HCT116 (cell line): ENCODE data around the gene CHD1. TPM values are rescaled to one million over a fixed set of nuclear protein-coding genes. Genes with fewer than 3 reads are reported as not detected.

Source experiments
- ATAC-seq: fragments of 200-7000 bp; cut with Tn5 transposase; 2 replicates; pipeline ENCODE4 v1.9.1; 2020; ENCODE audit warnings: mild to moderate bottlenecking, moderate library complexity
- BruUV-seq: library from RNA; stranded (reverse); fragments of 400-500 nt; replicated peaks from 2 replicates; lab custom pipeline; 2021; lab: Mats Ljungman, UMichigan
- CTCF ChIA-PET: fragments of 300-600 bp; sonication (Branson Sonifier 250); formaldehyde crosslinking; loops from one replicate; lab custom pipeline; 2021; ENCODE audit warnings: antibody characterized with exemption; lab: Charles Lee
- POLR2A ChIA-PET: fragments of 300-600, 350-600 bp; sonication (Branson Sonifier 250); formaldehyde crosslinking; loops from one replicate; lab custom pipeline; 2021; ENCODE audit warnings: antibody characterized with exemption; lab: Charles Lee
- RAD21 ChIA-PET, 2 experiments: fragments of 300-600 bp; sonication (Branson Sonifier 250); formaldehyde crosslinking; loops; one replicate each; lab custom pipeline; 2023; ENCODE audit warnings: low total read pairs in 2 of 2; ENCODE audit not compliant: uncharacterized antibody in 2 of 2, unreplicated experiment in 2 of 2, low non-redundant PET in 1 of 2; lab: Charles Lee
- DNase-seq: peaks from one replicate; pipeline ENCODE4 v3.0.0-alpha.2; 2010; ENCODE audit warnings: low read depth, low spot score
- H2AFZ ChIP-seq: fragments of 200-600 bp; shearing (Covaris generic), sonication (generic); 2 replicates; pipeline ENCODE4 v1.6.1; 2017; ENCODE audit warnings: low read depth, mixed run types, mixed read lengths, antibody characterized with exemption, low read length; ENCODE audit not compliant: poor library complexity, severe bottlenecking
- H3K27ac ChIP-seq: 2 replicates; pipeline ENCODE4 v1.5.1; 2012; ENCODE audit warnings: low read depth, low read length
- H3K27me3 ChIP-seq: fragments of 200-600 bp; sonication (generic); 2 replicates; pipeline ENCODE4 v1.6.1; 2016; ENCODE audit warnings: mixed run types, low read length, mixed read lengths; ENCODE audit not compliant: insufficient read depth
- H3K36me3 ChIP-seq, 2 experiments: fragments of 200-500 bp in 1 of 2; fragments of 200-600 bp in 1 of 2; sonication (Bioruptor generic) in 1 of 2; sonication (generic) in 1 of 2; 2 replicates each; pipeline versions ENCODE4 v1.5.1 to v1.6.1; 2014 to 2016; ENCODE audit warnings: low read length in 2 of 2, inconsistent platforms in 1 of 2, mixed read lengths in 1 of 2, mixed run types in 1 of 2; ENCODE audit not compliant: insufficient read depth in 2 of 2, control insufficient read depth in 1 of 2
- H3K4me1 ChIP-seq, 2 experiments: fragments of 200-600 bp in 1 of 2; sonication (generic) in 1 of 2; 2 replicates each; pipeline versions ENCODE4 v1.5.1 to v1.6.1; 2012 to 2017; ENCODE audit warnings: low read length in 2 of 2, inconsistent platforms in 1 of 2, mild to moderate bottlenecking in 1 of 2, mixed read lengths in 1 of 2, mixed run types in 1 of 2, moderate library complexity in 1 of 2; ENCODE audit not compliant: insufficient read depth in 2 of 2, control insufficient read depth in 1 of 2
- H3K4me2 ChIP-seq: fragments of 200-600 bp; sonication (generic); 2 replicates; pipeline ENCODE4 v1.6.1; 2017; ENCODE audit warnings: mixed run types, low read length, mixed read lengths
- H3K4me3 ChIP-seq, 2 experiments: fragments of 200-600 bp in 1 of 2; sonication (generic) in 1 of 2; replicated peaks in 1 of 2; 2 replicates each; pipeline ENCODE4 v1.5.1; 2011 to 2016; ENCODE audit warnings: low read length in 2 of 2, control low read depth in 1 of 2, low read depth in 1 of 2, mild to moderate bottlenecking in 1 of 2, mixed read lengths in 1 of 2, mixed run types in 1 of 2
- H3K79me2 ChIP-seq: fragments of 200-600 bp; sonication (generic); 2 replicates; pipeline ENCODE4 v1.6.1; 2017; ENCODE audit warnings: mild to moderate bottlenecking, mixed run types, low read length, moderate library complexity, mixed read lengths; ENCODE audit not compliant: insufficient read depth
- H3K9ac ChIP-seq: fragments of 200-600 bp; sonication (generic); 2 replicates; pipeline ENCODE4 v1.6.1; 2016; ENCODE audit warnings: low read length, mixed read lengths
- H3K9me2 ChIP-seq: fragments of 200-600 bp; sonication (generic), shearing (Covaris generic); 2 replicates; pipeline ENCODE4 v1.6.1; 2017; ENCODE audit warnings: mixed run types, mild to moderate bottlenecking, moderate library complexity; ENCODE audit not compliant: insufficient read depth
- H3K9me3 ChIP-seq, 2 experiments: fragments of 200-500 bp in 1 of 2; fragments of 200-600 bp in 1 of 2; sonication (Bioruptor generic) in 1 of 2; sonication (generic) in 1 of 2; 2 replicates each; pipeline ENCODE4 v1.6.1; 2014 to 2017; ENCODE audit warnings: low read length in 2 of 2, mixed read lengths in 2 of 2, inconsistent platforms in 1 of 2, low read depth in 1 of 2, mild to moderate bottlenecking in 1 of 2, mixed run types in 1 of 2, moderate library complexity in 1 of 2; ENCODE audit not compliant: control insufficient read depth in 1 of 2, insufficient read depth in 1 of 2
- H4K20me1 ChIP-seq: fragments of 200-600 bp; sonication (generic), shearing (Covaris generic); 2 replicates; pipeline ENCODE4 v1.6.1; 2017; ENCODE audit warnings: mixed run types, mild to moderate bottlenecking, moderate library complexity; ENCODE audit not compliant: insufficient read depth
- CBX3 ChIP-seq: IDR thresholded peaks from 2 replicates; pipeline ENCODE4 v1.6.1; 2012; ENCODE audit warnings: low read depth
- ELF1 ChIP-seq: IDR thresholded peaks from 2 replicates; pipeline ENCODE4 v1.6.1; 2012; ENCODE audit warnings: low read depth, borderline replicate concordance
- JUND ChIP-seq: IDR thresholded peaks from 2 replicates; pipeline ENCODE4 v1.6.1; 2012
- SIN3A ChIP-seq: IDR thresholded peaks from 2 replicates; pipeline ENCODE4 v1.6.1; 2012; ENCODE audit warnings: low read depth
- SRF ChIP-seq: IDR thresholded peaks from 2 replicates; pipeline ENCODE4 v1.6.1; 2012; ENCODE audit warnings: low read depth
- ZFX ChIP-seq: fragments of 450-650 bp; IDR thresholded peaks from 2 replicates; pipeline ENCODE4 v1.6.1; 2017
- ZNF274 ChIP-seq: fragments of 200-500 bp; sonication (Bioruptor generic); IDR thresholded peaks from 2 replicates; pipeline ENCODE4 v1.6.1; 2014; ENCODE audit warnings: mild to moderate bottlenecking, low read depth, low read length, inconsistent platforms
- intact Hi-C: fragments of 100-400 bp; cut with micrococcal nuclease; formaldehyde crosslinking; loops from 2 replicates; pipeline ENCODE4 v1.10.0; 2022
- total RNA-seq: library from RNA; stranded (reverse); gene quantifications from one replicate; pipeline ENCODE4 v1.2.1, GENCODE V29; 2021; ENCODE audit not compliant: unreplicated experiment
- TF ChIP-seq, protein P1 (sequence below): IDR thresholded peaks from 2 replicates; pipeline ENCODE4 v1.6.1; 2011; ENCODE audit warnings: mild to moderate bottlenecking, low read length, moderate library complexity; ENCODE audit not compliant: insufficient replicate concordance; ENCODE audit errors: extremely low read depth
- TF ChIP-seq, protein P2 (sequence below): IDR thresholded peaks from 2 replicates; pipeline ENCODE4 v1.6.1; 2012

The CHD1 gene
- total RNA-seq, 1 experiment from 2014 or later, result 43.9 TPM

DNA sequence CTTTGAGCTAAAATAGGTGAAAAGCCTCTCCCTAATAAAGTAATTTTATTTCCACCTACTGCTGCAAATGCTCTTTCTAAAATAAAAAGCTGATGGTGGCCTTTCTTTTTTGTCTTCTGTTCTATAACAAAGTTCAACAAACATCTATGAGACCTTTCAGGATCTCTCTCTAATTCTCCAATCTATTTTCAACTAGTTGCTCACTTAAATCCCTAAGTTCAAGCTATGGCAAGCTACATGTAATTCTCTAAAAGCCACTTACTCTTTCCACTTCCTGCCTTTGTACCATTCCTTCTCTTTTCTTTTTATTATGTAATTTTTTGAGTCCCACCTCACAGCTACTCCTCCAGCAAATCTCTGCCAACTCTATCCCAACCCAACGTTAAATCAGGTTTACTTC, 20.9 kb downstream of the CHD1 start:
- no peak overlapping the region for H3K4me2 ChIP-seq
- no peak overlapping the region for H3K4me3 ChIP-seq
- no peak overlapping the region for H2AFZ ChIP-seq
- ATAC-seq, result no peak
- intact Hi-C loops, result no loop called here
- ChIA-PET RAD21 (no interaction called here), POLR2A (no interaction called here), CTCF (interaction anchor here (1.8 to 1.9 kb wide), 2 partner anchors 125 to 153 kb away, joined by 5 to 10 read pairs; no protein-coding TSS in a partner anchor)
- no peaks in the 10 kb centered on the region for H3K27me3 ChIP-seq
- H3K9me2 ChIP-seq, result no peaks in the 10 kb centered on the region
- H3K27ac ChIP-seq, result no peak overlapping the region
- BruUV-seq, result no TSS peak
- TF ChIP-seq, protein P1, sequence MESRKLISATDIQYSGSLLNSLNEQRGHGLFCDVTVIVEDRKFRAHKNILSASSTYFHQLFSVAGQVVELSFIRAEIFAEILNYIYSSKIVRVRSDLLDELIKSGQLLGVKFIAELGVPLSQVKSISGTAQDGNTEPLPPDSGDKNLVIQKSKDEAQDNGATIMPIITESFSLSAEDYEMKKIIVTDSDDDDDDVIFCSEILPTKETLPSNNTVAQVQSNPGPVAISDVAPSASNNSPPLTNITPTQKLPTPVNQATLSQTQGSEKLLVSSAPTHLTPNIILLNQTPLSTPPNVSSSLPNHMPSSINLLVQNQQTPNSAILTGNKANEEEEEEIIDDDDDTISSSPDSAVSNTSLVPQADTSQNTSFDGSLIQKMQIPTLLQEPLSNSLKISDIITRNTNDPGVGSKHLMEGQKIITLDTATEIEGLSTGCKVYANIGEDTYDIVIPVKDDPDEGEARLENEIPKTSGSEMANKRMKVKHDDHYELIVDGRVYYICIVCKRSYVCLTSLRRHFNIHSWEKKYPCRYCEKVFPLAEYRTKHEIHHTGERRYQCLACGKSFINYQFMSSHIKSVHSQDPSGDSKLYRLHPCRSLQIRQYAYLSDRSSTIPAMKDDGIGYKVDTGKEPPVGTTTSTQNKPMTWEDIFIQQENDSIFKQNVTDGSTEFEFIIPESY, result no peak
- no peak for TF ChIP-seq ELF1
- no peak for TF ChIP-seq SRF
- no peak for TF ChIP-seq ZFX
- no peak for TF ChIP-seq CBX3
- TF ChIP-seq ZNF274, result no peak
- TF ChIP-seq, protein P2, sequence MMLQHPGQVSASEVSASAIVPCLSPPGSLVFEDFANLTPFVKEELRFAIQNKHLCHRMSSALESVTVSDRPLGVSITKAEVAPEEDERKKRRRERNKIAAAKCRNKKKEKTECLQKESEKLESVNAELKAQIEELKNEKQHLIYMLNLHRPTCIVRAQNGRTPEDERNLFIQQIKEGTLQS, result no peak
- TF ChIP-seq JUND, result no peak
- TF ChIP-seq SIN3A, result no peak
- peaks cover 100% of the 10 kb centered on the region for H3K79me2 ChIP-seq
- no peak overlapping the region for H3K9ac ChIP-seq
- no peak for DNase-seq
- H4K20me1 ChIP-seq, result peaks cover 45% of the 10 kb centered on the region
- no peaks in the 10 kb centered on the region for H3K9me3 ChIP-seq
- no peaks in the 10 kb centered on the region for H3K4me1 ChIP-seq
- H3K36me3 ChIP-seq, result peaks cover 12 to 26% of the 10 kb centered on the region in 2 experiments
